ENCODE data around the gene BEX4.

DNA sequence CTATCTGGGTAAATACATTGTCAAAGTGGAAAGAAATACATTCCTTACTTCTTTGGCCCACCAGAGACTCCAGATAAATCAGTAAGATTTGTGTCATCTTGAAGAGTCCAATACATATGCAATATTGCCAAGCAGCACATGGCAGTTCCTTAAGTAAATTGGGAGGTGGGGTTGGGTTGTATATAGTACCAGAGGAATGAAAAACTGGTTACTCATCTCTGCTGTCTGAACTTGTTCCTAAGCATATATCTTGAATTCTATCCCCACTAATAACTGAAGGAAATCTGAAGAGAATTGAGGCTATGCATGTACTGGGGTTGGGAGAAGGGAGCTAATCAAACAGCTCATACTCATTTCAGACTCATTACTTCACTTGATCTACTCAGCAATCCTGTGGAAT lies 25.2 kb downstream of the BEX4 start:
- TF ChIP-seq, protein P1, sequence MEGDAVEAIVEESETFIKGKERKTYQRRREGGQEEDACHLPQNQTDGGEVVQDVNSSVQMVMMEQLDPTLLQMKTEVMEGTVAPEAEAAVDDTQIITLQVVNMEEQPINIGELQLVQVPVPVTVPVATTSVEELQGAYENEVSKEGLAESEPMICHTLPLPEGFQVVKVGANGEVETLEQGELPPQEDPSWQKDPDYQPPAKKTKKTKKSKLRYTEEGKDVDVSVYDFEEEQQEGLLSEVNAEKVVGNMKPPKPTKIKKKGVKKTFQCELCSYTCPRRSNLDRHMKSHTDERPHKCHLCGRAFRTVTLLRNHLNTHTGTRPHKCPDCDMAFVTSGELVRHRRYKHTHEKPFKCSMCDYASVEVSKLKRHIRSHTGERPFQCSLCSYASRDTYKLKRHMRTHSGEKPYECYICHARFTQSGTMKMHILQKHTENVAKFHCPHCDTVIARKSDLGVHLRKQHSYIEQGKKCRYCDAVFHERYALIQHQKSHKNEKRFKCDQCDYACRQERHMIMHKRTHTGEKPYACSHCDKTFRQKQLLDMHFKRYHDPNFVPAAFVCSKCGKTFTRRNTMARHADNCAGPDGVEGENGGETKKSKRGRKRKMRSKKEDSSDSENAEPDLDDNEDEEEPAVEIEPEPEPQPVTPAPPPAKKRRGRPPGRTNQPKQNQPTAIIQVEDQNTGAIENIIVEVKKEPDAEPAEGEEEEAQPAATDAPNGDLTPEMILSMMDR (IDR thresholded peaks at IDR 0.05 in 4 of 5, conservative IDR thresholded peaks at IDR 0.05 in 1 of 5) = no peak
- TF ChIP-seq POLR2A (IDR thresholded peaks at IDR 0.05) = no peak
